HG03045 (cell line): ENCODE results near the gene RCAN2.
A peak's percentile ranks its signal among the peaks of the same experiment; 100 is the strongest.

Experiments
- ATAC-seq: cut with Tn5 transposase; IDR thresholded peaks from one replicate; pipeline ENCODE4 v1.9.1; 2021; ENCODE audit warnings: mild to moderate bottlenecking, moderate library complexity; ENCODE audit not compliant: unreplicated experiment

Gene RCAN2

DNA sequence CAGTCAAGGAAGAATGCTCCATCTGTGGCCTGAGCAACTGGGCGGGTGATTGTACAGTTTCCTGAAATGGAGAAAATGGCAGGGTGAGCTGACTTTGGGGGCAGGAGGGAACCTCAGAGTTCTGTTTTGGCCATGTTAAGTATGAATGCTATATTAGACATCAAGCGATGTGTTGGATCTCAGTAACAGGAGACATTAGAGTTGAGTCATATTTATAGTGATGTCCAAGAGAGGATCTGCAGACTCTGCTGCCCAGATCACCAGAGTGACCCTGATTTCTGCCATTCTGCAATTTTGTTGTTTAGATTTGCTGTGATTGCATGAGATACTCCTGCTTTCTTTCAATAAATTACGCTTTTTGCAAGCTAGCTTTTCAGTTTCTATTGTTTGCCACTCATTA lies 189.1 kb downstream of the RCAN2 start:
- ATAC-seq: no peak

DNA sequence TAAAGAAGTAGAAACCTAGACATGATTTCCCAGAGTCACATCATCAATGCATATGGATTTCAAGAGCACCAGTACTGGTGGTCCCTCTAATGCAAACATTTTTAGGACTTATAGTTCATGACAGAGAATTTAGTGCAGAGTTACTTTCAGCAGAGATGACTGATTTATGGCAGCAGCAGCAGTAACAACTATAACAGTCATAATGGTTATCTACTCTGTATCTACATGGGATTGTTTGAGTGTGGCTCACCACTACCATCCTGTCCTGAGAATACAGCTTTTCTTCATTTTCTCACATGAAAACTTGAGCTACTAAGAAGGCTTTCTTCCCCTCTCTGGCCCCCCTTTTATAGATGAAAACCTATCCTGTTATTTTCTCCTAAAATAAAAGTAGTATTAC lies 192.0 kb downstream of the RCAN2 start:
- ATAC-seq: no peak

DNA sequence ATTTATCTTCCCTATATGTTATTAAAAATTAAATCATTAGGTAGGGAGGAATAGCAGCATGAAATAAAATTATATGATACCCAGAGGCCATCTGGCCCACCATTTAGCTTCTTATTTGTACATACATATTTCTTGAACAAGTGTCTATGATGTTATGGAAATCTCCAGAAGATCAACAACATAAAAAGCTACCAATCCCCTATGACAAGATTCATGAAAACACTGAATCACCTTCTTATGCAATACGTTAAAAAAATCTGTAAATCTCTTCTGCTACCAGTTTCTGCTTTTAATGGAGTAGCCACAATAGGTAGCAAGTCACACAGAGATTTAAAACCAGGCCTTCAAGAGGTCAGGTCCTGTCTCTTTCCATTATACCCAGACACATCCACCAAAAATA lies 194.7 kb downstream of the RCAN2 start:
- ATAC-seq: no peak

DNA sequence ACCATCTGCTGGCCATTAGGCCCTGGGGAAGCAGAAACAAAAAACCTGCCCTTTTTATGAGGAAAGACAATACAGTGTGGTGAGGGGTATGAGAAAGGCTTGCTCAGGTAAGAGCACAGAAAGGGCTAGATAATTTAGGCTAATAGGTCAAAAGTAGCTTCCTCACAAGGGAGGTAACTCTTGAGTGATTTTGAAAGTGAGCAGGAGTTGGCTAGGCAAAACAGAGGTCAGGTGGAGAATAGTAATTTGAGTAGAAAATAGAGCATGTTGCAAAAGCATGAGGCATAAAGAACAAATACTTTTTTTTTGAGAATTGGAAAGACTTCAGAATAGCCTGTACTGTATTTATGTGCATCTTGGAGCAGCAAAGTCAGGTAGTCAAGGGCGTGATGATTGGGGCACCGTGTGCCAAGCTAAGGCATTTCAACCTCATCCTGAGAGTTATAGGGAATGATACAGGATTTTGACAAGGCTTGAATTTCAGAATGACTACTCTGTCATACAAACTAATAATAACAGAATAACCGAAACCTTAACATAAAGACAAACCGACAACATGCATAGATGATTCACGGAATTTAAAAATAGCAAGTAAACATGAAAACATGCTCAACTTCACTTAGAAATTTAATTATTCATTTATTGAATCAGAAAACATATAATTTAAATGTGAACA lies 197.5 kb downstream of the RCAN2 start:
- peak; percentile 89 for ATAC-seq

DNA sequence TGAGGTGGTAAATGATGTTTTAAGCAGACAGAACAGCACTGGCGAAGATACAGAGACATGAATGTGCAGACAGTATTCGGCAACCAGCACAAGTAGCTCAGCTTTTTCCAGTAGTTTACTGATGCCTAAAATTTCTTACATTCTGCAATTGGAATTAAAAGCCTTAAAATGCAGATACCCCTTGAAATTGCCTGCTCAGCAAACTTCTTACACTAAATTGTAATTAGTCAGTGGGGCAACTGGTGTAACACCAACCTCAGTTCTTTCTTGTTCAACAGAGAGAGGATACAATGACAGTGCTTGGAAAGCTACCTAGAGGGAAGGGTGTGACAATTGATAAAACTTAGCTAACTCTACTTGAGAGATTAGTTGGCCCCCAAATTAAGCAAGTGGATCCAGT lies 199.4 kb downstream of the RCAN2 start:
- no peak for ATAC-seq

DNA sequence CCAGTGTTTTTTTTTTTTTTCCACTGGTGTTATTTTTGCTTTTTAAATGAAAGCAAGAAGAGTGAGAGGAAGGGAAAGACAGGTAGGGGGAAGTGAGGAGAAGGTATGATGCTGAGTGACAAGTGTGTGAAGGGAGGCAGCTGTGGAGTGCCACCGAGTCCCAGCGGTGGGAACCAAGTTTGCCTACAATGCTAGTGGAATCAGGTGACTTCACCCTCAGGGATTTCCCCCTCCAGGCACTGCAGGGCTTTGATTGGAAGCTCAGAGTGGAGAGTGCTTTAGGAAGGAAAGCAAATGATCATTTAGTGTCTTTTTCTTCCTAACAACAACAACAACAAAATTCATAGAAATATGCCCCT lies 200.0 kb downstream of the RCAN2 start:
- ATAC-seq: no peak

DNA sequence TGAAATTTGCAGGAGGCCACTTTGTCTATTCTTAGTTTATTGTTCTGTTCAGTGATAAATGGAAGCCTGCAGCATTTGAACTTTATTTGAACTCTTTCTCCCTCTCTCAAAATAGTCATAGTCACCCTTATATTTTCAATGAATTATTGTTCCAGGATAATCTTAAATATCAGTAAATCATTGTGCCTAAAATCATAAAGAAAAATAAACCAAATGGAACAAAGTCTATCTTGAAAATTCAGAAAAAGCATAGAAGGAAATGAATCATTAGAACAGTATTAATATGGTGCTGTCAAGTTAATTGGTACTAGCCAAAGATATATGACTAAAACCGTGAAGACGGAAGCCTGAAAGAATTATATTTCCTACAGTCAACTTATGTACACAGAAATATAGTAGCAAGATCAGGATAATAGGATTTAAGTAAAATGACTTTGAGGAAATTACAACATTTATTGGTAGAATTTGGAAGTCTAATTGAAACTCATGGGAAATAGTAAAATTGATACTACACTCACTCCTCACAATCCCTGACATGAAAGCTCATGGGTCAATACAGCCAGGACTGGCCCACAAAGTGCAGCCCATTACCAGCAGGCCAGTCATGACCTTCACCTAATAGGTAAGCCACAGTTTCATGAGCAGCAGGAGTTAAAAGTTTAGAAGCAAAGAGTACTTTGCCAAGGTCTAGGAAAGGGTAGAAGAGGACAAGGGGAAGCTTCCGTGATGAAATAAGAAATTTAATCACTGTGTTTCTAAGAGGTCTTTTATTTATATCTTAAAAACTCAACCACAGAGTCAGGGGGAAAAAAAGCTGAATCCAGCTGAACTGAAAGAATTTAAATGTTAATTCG lies 200.6 kb downstream of the RCAN2 start:
- ATAC-seq: no peak

DNA sequence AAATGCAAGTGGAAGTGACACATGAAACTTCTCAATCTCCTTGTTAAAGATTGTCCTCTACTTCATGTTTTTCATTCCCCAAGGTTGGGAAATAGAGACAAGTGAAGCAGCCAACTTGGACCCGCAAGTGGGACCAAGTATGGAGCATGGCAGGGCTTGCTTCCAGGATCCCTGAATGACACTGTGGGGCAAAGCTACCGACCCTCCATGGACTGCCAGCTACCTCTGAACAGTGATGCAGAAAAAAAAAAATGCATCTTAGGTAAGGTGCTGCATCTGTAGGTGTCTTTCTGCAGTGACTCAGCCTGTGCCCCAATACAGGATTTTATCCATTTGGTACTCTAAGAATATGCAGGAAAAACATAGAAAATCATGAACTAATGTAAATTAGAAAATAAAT lies 201.4 kb downstream of the RCAN2 start:
- ATAC-seq: no peak

DNA sequence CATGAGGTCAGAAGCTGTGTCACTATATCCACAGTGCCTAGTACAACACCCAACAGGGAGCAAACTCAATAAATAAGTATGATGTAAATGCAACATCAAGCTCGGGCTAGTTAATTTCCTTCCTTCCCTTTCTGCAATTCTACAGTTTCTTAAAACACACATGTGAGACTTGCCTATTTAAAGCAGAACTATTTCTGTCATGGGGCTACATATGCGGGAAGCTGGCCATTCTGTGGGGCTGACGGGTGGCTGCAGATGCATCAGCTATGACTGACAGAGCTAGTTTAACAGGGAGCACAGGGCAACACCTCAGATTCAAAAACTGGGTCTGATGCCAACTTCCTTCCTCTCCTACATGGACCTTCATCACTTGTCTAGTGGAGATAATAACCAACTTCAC lies 202.4 kb downstream of the RCAN2 start:
- no peak for ATAC-seq

DNA sequence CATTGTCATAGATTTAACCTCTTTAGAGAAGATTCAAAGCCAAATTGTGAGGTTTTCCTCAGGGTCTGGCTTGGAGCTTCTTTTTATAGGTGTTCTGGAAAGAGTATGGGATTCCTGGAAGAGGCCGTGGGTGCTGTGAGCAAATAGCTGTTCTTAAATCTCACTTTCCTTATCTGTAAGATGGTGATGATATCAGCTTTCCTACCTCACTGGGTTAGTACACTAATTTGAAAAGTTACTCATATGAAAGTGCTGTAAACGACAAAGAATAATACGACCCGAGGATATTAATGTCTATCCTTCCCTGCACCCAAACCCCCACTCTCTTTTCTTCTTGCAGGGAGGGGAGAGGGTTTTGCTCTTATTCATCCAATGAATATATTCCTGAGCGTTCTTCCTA lies 203.6 kb downstream of the RCAN2 start:
- ATAC-seq: no peak

DNA sequence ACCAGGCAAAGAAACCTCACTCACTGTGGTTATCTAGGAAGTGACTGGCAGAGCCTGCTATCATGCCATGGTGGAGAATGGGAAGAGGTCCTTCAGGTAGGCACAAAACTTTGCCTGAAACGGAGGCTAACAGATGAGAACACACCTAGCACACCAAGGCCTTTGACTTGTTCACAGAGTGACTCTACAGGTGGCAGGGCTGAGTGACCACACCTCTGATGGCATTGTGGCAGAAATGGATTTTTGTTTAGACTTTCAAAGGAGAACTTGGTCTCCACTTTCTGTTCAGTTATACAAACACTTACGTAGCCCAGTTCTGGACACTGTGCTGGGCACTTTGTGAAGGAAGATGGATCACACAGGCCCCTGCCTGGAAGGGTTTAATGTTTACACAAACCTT lies 204.2 kb downstream of the RCAN2 start:
- ATAC-seq: no peak

DNA sequence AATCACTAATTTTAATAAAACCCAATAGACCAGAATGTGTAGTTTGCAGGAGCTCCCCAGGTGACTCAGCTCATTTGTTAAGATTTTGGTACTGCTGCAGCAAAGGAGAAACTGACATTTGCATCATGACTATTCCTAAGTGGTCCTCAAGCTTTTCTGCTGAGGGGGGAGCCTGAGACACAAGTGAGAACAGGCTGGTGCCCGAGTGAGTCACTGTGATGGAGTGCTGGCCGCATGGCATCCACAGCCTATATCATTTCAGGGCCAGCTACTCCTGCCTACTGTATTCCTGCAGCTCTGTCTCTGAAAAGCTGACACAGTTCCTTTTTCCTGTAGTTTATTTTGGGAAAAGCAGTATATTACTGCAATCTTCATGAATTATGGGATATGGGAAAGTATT lies 206.8 kb downstream of the RCAN2 start:
- ATAC-seq: no peak

DNA sequence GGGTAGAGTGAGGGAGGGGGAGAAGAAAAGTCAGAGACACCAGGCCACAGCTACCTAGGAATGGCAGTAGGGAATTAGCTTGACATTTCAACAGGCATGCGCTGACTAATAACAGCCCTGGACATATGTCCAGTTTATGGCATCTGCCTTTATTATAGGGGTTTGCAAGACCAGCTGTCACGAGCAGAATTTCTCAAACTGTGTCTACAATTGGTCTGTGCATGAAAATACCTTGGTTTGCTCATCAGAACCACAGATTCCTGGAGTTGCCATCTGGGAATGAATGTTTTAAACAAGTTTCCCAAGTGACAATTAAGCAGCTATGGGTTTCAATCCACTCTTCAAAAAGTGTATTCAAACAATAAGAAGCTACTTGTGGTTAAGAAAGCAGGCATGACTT lies 210.1 kb downstream of the RCAN2 start:
- no peak for ATAC-seq

DNA sequence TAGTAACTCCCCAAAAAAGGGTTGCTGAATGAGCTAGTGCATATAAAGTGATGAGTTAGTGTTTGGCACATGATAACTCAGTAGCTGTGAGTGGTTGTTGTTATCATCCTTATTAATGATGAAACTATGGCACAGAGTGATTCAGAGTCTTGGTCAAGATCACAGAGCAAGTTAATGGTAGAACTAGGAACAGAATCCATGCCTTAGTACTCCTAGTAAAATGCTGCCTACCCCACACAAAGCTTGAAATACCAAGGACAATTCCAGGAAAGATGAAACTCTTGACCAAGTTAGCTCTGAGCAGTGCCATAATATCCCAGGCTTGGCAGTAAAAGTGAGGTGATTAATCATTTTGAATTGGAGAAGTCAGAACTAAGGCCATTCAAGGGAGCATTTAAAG lies 211.4 kb downstream of the RCAN2 start:
- ATAC-seq: no peak

DNA sequence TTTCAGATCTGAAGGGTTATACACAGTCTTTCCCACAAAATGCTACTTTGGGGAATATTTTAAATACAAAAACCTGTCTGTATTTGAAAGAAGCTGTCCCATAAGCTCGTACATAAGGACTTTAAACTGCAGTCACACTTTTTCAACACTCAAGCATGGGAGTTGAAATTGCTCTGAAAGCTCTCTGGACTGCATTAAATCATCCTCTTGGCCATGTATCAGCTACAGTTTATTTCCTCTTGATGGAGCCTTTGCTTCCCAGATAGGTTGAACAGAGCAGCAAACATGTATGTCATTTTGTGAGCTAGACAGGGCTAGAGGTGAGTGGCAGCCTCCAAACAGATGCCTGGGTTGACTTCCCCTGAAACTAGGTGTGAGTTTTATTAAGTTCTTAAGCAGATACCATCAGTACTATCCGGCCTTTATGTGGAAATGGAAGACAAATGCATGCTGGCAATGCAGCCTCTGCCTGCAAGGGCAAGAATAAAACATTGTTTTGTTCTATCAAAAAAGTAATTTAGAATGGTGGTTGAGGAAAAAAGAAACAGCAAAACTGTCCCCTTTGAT lies 214.6 kb downstream of the RCAN2 start:
- no peak for ATAC-seq

DNA sequence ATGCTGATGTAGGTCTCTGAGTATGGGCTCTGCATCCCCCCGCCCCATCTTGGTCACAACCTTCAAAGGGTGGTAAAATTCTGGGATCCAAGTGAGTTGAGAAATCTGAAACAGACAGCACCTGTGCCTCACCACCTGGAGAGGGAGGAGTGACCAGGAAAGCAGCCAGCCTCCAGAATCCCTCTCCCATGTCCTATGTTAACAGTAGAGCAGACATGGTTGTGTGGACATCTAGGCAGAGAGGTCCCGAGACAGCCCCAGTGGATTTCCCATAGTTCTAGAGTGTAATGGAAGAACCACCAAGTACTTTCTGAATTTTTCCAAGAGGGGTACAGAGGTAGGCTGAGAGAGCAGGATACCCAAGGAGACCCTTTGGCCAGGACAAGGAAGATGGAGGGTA lies 216.7 kb downstream of the RCAN2 start:
- no peak for ATAC-seq

DNA sequence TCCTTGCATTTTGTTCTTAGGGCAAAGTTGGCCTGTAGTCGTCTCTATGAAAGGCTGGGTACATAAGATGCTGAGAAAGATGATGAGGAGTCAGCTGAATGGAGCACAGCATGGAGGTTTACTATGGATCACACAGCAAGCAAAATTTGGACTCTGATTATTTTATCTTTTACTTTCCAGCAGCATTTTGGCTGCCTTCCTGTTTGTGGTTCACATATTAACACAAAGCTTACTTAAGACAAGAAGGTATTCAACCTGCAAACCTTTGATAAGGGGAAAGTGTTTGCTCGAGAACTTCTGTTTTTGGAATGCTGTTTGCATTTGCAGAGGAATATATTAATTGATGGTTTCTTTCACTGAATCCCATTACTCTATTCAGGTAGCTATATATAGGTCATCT lies 217.3 kb downstream of the RCAN2 start:
- no peak for ATAC-seq

DNA sequence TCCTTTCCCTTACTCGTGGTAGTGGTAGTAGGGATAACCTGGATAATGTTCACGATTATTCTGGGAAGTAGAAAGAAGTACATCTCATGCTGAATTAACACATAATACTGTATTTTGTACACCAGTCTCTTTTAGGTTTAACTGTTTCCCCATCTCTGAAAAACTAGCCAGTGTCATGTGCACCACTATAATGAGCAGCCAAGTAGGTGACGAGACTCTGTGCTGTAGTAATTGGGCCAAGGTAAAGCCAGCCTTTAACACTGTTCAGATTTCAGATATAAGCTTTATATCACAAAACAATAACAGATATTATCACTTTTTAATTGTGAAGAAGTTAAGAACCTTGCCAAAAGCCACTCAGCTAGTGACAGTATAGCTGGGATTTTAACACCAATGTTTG lies 219.5 kb downstream of the RCAN2 start:
- ATAC-seq: no peak

DNA sequence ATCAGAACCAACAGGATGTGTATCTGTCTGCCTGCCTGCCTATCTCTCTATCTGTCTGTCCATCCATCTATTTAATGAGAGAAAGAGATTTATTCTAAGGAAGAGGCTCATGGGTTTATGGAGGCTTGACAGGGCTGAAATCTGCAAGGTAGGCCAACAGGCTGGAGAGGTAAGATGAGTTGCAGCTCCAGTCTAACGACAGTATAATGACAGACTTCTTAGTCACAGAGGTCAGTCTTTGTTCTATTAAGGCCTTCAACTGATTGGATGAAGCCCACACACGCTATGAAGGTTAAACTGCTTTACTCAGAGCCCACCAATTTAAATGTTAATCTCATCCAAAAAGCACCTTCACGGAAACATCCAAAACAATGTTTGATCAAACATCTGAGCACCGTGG lies 220.1 kb downstream of the RCAN2 start:
- no peak for ATAC-seq

DNA sequence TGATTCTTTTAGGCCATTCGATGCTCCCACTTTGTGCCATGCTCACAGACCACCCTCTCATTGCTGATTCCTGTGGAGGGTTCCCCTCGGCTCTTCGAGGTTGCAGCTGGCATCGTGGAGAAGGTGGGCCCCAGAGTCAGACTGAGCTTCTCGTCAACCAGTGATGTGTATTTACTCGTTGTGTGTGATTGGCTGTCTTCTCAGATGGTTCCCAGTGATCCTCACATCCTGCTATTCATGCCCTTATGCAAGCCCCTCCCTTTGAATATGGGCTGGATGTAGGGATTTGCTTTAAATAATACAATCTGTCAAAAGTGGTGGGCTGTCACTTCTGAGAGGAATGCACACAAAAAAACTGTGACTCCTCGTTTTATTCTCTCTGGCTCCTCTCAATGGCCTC lies 220.9 kb downstream of the RCAN2 start:
- no peak for ATAC-seq

DNA sequence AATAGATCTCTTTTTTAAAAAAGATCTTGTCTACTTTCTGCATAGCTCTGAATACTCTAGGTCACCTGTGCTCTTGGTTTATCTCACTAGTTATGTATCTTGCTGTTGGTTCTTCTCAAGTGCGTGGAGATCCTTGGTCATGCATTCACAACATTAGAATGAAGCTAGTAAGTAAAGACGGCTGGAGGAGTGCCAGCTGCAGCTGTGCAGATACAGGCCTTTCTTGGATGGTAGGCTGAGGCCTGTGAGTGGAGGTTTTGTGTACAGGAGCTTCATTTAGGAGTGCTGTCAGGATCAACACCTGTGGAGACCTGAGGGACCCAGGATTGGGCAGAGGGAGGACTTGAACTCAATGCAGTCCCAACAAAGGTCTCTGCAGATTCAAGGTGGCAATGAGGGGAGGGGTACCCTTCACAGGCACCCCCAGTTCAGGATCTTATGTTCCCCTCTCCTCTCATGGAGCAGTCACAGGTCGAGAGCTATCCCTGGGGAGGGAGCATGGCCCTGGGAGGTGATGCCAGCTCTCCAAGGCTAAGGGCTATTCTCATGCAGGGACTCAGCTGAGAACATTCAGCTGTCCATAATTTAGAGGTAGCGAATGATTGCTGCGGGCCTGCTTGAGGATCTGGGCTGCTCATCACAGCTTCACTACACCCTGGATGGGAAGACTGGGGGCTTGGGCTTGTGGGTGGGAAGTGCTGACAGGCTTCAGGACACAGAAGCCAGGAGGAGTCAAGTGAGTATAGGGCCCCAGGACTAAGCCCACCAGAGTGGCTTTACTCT lies 221.6 kb downstream of the RCAN2 start:
- ATAC-seq: no peak

DNA sequence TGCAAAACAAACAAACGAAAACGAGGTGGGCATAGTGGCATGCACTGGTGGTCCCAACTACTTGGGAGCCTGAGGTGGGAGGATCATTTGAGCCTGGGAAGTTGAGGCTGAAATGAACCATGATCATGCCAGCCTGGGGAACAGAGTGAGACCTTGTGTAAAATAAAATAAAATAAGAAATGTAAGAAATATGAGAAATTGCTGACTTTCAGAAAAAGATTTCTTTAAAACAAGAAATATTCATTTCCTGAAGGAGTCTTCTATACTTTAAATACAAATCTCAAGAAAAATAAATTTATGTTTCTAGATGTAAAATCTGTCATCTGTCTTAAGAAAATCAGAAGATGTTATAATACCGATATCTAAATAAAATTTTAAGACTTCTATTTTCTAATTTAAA lies 223.7 kb downstream of the RCAN2 start:
- no peak for ATAC-seq
